OCI-LY7 (cell line): ENCODE results near the gene DNM3.

Experiments used
- CTCF ChIP-seq: fragments of 200-600 bp; sonication (generic); conservative IDR thresholded peaks from 2 replicates; pipeline ENCODE4 v1.5.1; 2014; ENCODE audit warnings: mild to moderate bottlenecking, antibody characterized with exemption, low read length, moderate library complexity, mixed read lengths
- EZH2phosphoT487 ChIP-seq: fragments of 200-600 bp; sonication (generic); IDR thresholded peaks from 2 replicates; pipeline ENCODE4 v1.6.1; 2018; ENCODE audit warnings: low read depth, borderline replicate concordance, mild to moderate bottlenecking, mixed run types, antibody characterized with exemption, low read length, moderate library complexity, mixed read lengths

GRCh38 chr1:172147541-172147940 is 306.2 kb downstream of the DNM3 start:
- TF ChIP-seq CTCF (no peak), EZH2phosphoT487 (no peak)
